ENCODE measurements around the gene TACC2.
"Not testable (repeated sequence)": the region's sequence is repeated elsewhere in the genome, so short reads cannot be mapped to it uniquely, and the experiment has no call there.

The TACC2 gene

GRCh38 chr10:122086416-122087240, 97.7 kb downstream of the TACC2 start:
- Histone ChIP-seq H3K27me3 (ENCODE audit: insufficient read depth, low read length) (no peaks in the 10 kb centered on the region), H3K4me3 (ENCODE audit: low read length) (no peak overlapping the region), H3K9me3 (ENCODE audit: low read length) (no peaks in the 10 kb centered on the region), H3K36me3 (ENCODE audit: insufficient read depth, low read length) (no peaks in the 10 kb centered on the region), H3K4me1 (ENCODE audit: insufficient read depth, low read length) (no peaks in the 10 kb centered on the region), H2AFZ (ENCODE audit: low read depth, low read length) (no peak overlapping the region)

GRCh38 chr10:122087436-122087835, 98.5 kb downstream of the TACC2 start:
- H3K4me3 ChIP-seq (ENCODE audit: low read length): no peak overlapping the region
- no peaks in the 10 kb centered on the region for H3K27me3 ChIP-seq (ENCODE audit: insufficient read depth, low read length)
- H2AFZ ChIP-seq (ENCODE audit: low read depth, low read length): no peak overlapping the region
- no peaks in the 10 kb centered on the region for H3K4me1 ChIP-seq (ENCODE audit: insufficient read depth, low read length)
- H3K36me3 ChIP-seq (ENCODE audit: insufficient read depth, low read length): no peaks in the 10 kb centered on the region
- H3K9me3 ChIP-seq (ENCODE audit: low read length): no peaks in the 10 kb centered on the region

GRCh38 chr10:122089311-122090017, 100.5 kb downstream of the TACC2 start:
- no peaks in the 10 kb centered on the region for H3K27me3 ChIP-seq (ENCODE audit: insufficient read depth, low read length)
- no peaks in the 10 kb centered on the region for H3K4me1 ChIP-seq (ENCODE audit: insufficient read depth, low read length)
- H3K9me3 ChIP-seq (ENCODE audit: low read length): no peaks in the 10 kb centered on the region
- no peak overlapping the region for H2AFZ ChIP-seq (ENCODE audit: low read depth, low read length)
- H3K36me3 ChIP-seq (ENCODE audit: insufficient read depth, low read length): no peaks in the 10 kb centered on the region
- H3K4me3 ChIP-seq (ENCODE audit: low read length): no peak overlapping the region

GRCh38 chr10:122091722-122092121, 102.8 kb downstream of the TACC2 start:
- Histone ChIP-seq H3K4me3 (ENCODE audit: low read length) (no peak overlapping the region), H2AFZ (ENCODE audit: low read depth, low read length) (no peak overlapping the region), H3K9me3 (ENCODE audit: low read length) (no peaks in the 10 kb centered on the region), H3K36me3 (ENCODE audit: insufficient read depth, low read length) (no peaks in the 10 kb centered on the region), H3K27me3 (ENCODE audit: insufficient read depth, low read length) (no peaks in the 10 kb centered on the region), H3K4me1 (ENCODE audit: insufficient read depth, low read length) (no peaks in the 10 kb centered on the region)

GRCh38 chr10:122093076-122093475, 104.1 kb downstream of the TACC2 start:
- no peak overlapping the region for H3K4me3 ChIP-seq (ENCODE audit: low read length)
- no peaks in the 10 kb centered on the region for H3K36me3 ChIP-seq (ENCODE audit: insufficient read depth, low read length)
- H2AFZ ChIP-seq (ENCODE audit: low read depth, low read length): no peak overlapping the region
- H3K27me3 ChIP-seq (ENCODE audit: insufficient read depth, low read length): no peaks in the 10 kb centered on the region
- H3K4me1 ChIP-seq (ENCODE audit: insufficient read depth, low read length): no peaks in the 10 kb centered on the region
- H3K9me3 ChIP-seq (ENCODE audit: low read length): no peaks in the 10 kb centered on the region

GRCh38 chr10:122096181-122096580, 107.2 kb downstream of the TACC2 start:
- H3K9me3 ChIP-seq (ENCODE audit: low read length); H3K4me3 ChIP-seq (ENCODE audit: low read length); H3K4me1 ChIP-seq (ENCODE audit: insufficient read depth, low read length); H2AFZ ChIP-seq (ENCODE audit: low read depth, low read length); H3K27me3 ChIP-seq (ENCODE audit: insufficient read depth, low read length); H3K36me3 ChIP-seq (ENCODE audit: insufficient read depth, low read length): not testable (repeated sequence)

GRCh38 chr10:122096705-122097104, 107.7 kb downstream of the TACC2 start:
- Histone ChIP-seq H3K4me3 (ENCODE audit: low read length) (no peak overlapping the region), H3K27me3 (ENCODE audit: insufficient read depth, low read length) (no peaks in the 10 kb centered on the region)

GRCh38 chr10:122097935-122098334, 109.0 kb downstream of the TACC2 start:
- H3K4me1 ChIP-seq (ENCODE audit: insufficient read depth, low read length): no peaks in the 10 kb centered on the region
- no peak overlapping the region for H2AFZ ChIP-seq (ENCODE audit: low read depth, low read length)
- H3K36me3 ChIP-seq (ENCODE audit: insufficient read depth, low read length): no peaks in the 10 kb centered on the region
- no peak overlapping the region for H3K4me3 ChIP-seq (ENCODE audit: low read length)
- H3K9me3 ChIP-seq (ENCODE audit: low read length): no peaks in the 10 kb centered on the region
- no peaks in the 10 kb centered on the region for H3K27me3 ChIP-seq (ENCODE audit: insufficient read depth, low read length)

More at GRCh38 chr10:122096705-122097104, 107.7 kb downstream of the TACC2 start:
- H3K9me3 ChIP-seq (ENCODE audit: low read length): no peaks in the 10 kb centered on the region
- H2AFZ ChIP-seq (ENCODE audit: low read depth, low read length): no peak overlapping the region
- no peaks in the 10 kb centered on the region for H3K4me1 ChIP-seq (ENCODE audit: insufficient read depth, low read length)
- no peaks in the 10 kb centered on the region for H3K36me3 ChIP-seq (ENCODE audit: insufficient read depth, low read length)

- H3K36me3 ChIP-seq (ENCODE audit: insufficient read depth, low read length): no peaks in the 10 kb centered on the region
- H3K27me3 ChIP-seq (ENCODE audit: insufficient read depth, low read length): no peaks in the 10 kb centered on the region
- H3K4me1 ChIP-seq (ENCODE audit: insufficient read depth, low read length): no peaks in the 10 kb centered on the region
- H3K9me3 ChIP-seq (ENCODE audit: low read length): no peaks in the 10 kb centered on the region
- no peak overlapping the region for H2AFZ ChIP-seq (ENCODE audit: low read depth, low read length)
- no peak overlapping the region for H3K4me3 ChIP-seq (ENCODE audit: low read length)
These were observed 110.0 kb downstream of the TACC2 start for GRCh38 chr10:122098924-122099323.

- Histone ChIP-seq H3K27me3 (ENCODE audit: insufficient read depth, low read length) (no peaks in the 10 kb centered on the region), H3K4me1 (ENCODE audit: insufficient read depth, low read length) (no peaks in the 10 kb centered on the region), H3K9me3 (ENCODE audit: low read length) (no peaks in the 10 kb centered on the region)
These were observed 110.6 kb downstream of the TACC2 start for GRCh38 chr10:122099562-122099961.

GRCh38 chr10:122102146-122102868, 113.3 kb downstream of the TACC2 start:
- Histone ChIP-seq H3K27me3 (ENCODE audit: insufficient read depth, low read length) (no peaks in the 10 kb centered on the region), H3K4me3 (ENCODE audit: low read length) (no peak overlapping the region), H2AFZ (ENCODE audit: low read depth, low read length) (no peak overlapping the region)

More at GRCh38 chr10:122099562-122099961, 110.6 kb downstream of the TACC2 start:
- H2AFZ ChIP-seq (ENCODE audit: low read depth, low read length): no peak overlapping the region
- no peaks in the 10 kb centered on the region for H3K36me3 ChIP-seq (ENCODE audit: insufficient read depth, low read length)
- H3K4me3 ChIP-seq (ENCODE audit: low read length): no peak overlapping the region

GRCh38 chr10:122102869-122103525, 114.0 kb downstream of the TACC2 start:
- Histone ChIP-seq H2AFZ (ENCODE audit: low read depth, low read length) (no peak overlapping the region), H3K9me3 (ENCODE audit: low read length) (no peaks in the 10 kb centered on the region), H3K4me3 (ENCODE audit: low read length) (no peak overlapping the region), H3K36me3 (ENCODE audit: insufficient read depth, low read length) (no peaks in the 10 kb centered on the region), H3K4me1 (ENCODE audit: insufficient read depth, low read length) (no peaks in the 10 kb centered on the region), H3K27me3 (ENCODE audit: insufficient read depth, low read length) (no peaks in the 10 kb centered on the region)

More at GRCh38 chr10:122102146-122102868, 113.3 kb downstream of the TACC2 start:
- no peaks in the 10 kb centered on the region for H3K36me3 ChIP-seq (ENCODE audit: insufficient read depth, low read length)
- H3K4me1 ChIP-seq (ENCODE audit: insufficient read depth, low read length): no peaks in the 10 kb centered on the region
- no peaks in the 10 kb centered on the region for H3K9me3 ChIP-seq (ENCODE audit: low read length)
